Ascending aorta (tissue), 2 donors: ENCODE data around the gene MYO1D. TPM values are rescaled to one million over a fixed set of nuclear protein-coding genes. Genes with fewer than 3 reads are reported as not detected.
A peak's percentile ranks its signal among the peaks of the same experiment; 100 is the strongest.

Experiments
- DNase-seq, 2 donors: peaks; one replicate each; pipeline ENCODE4 v3.0.0-alpha.2; 2019; ENCODE audit warnings: low spot score in 2 of 2
- H3K27ac ChIP-seq, 2 donors: fragments of 200-600 bp; sonication (generic); one replicate each; pipeline ENCODE4 v1.5.1; 2016 to 2017; ENCODE audit warnings: mild to moderate bottlenecking in 1 of 2
- H3K27me3 ChIP-seq: fragments of 200-600 bp; sonication (generic); one replicate; pipeline ENCODE4 v1.5.1; 2017
- H3K36me3 ChIP-seq, 2 donors: fragments of 200-600 bp; sonication (generic); one replicate each; pipeline ENCODE4 v1.5.1; 2016
- H3K4me1 ChIP-seq, 2 donors: fragments of 200-600 bp; sonication (generic); one replicate each; pipeline ENCODE4 v1.5.1; 2016 to 2017; ENCODE audit warnings: mild to moderate bottlenecking in 1 of 2
- H3K4me3 ChIP-seq, 2 donors: fragments of 200-600 bp; sonication (generic); one replicate each; pipeline ENCODE4 v1.5.1; 2016 to 2017; ENCODE audit warnings: mild to moderate bottlenecking in 1 of 2
- H3K9me3 ChIP-seq, 2 donors: fragments of 200-600 bp; sonication (generic); one replicate each; pipeline ENCODE4 v1.5.1; 2016
- intact Hi-C: fragments of 100-400 bp; cut with DNase I; formaldehyde crosslinking; loops from one replicate; pipeline ENCODE4 v1.15.1; 2023
- total RNA-seq: library from RNA; depleted of rRNA; stranded (reverse); fragments of >200 nt; gene quantifications from one replicate; pipeline ENCODE4 v1.1.0, GENCODE V29; 2016
- TF ChIP-seq, protein P1 (sequence below), 3 experiments: fragments of 200-600 bp in 2 of 3; fragments of 450-650 bp in 1 of 3; sonication (generic) in 2 of 3; IDR thresholded peaks; one replicate each; pipeline ENCODE4 v1.5.1; 2016 to 2019; ENCODE audit warnings: antibody characterized with exemption in 3 of 3, mild to moderate bottlenecking in 1 of 3, moderate library complexity in 1 of 3

MYO1D gene
- total RNA-seq, 1 donor from 2014 or later = 105 TPM

DNA sequence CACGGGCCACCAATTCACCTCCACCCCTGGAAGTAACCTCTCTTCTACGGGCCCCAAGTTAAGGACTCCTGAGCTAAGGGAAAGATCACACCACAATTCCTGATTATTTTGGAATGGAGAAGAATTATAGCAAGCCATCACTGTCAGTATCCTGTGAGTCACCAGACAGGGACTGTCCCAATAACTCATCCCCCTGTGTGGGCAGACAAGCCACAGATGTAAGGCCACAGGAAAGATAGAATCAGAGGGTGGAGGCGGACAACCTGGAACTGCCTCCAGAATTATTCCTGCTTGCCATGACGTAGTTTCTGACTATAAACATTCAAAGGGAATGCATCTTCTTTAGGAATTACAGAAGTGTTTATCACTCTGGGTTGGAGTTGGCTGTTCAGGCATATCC, 5.8 kb upstream of the MYO1D start:
- DNase-seq = no peak
- intact Hi-C loops = no loop called here
- TF ChIP-seq, protein P1, sequence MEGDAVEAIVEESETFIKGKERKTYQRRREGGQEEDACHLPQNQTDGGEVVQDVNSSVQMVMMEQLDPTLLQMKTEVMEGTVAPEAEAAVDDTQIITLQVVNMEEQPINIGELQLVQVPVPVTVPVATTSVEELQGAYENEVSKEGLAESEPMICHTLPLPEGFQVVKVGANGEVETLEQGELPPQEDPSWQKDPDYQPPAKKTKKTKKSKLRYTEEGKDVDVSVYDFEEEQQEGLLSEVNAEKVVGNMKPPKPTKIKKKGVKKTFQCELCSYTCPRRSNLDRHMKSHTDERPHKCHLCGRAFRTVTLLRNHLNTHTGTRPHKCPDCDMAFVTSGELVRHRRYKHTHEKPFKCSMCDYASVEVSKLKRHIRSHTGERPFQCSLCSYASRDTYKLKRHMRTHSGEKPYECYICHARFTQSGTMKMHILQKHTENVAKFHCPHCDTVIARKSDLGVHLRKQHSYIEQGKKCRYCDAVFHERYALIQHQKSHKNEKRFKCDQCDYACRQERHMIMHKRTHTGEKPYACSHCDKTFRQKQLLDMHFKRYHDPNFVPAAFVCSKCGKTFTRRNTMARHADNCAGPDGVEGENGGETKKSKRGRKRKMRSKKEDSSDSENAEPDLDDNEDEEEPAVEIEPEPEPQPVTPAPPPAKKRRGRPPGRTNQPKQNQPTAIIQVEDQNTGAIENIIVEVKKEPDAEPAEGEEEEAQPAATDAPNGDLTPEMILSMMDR (IDR thresholded peaks at IDR 0.05) = no peak

DNA sequence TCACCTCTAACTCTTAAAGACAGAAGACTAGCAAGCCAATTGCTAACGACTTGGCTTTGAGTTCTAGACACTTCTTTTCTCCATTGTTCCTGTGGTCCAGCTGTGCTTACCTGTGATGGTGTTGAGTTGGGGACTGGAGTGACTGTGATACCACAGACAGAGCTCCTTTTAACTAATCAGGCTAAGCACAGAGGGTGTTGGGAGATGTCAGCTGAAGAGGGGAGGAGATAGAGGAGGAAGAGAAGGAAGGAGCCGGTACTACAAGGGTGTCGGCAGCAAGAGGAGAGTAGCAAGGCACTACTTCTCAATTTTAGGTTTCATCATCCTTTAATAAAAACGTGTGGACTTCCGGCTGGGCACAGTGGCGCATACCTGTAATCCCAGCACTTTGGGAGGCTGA, 5.1 kb upstream of the MYO1D start:
- DNase-seq = no peak
- H3K9me3 ChIP-seq = no peaks in the 10 kb centered on the region
- H3K27me3 ChIP-seq = no peaks in the 10 kb centered on the region

More for the DNA sequence above, 5.8 kb upstream of the MYO1D start:
- no peaks in the 10 kb centered on the region for H3K27me3 ChIP-seq
- H3K36me3 ChIP-seq = no peaks in the 10 kb centered on the region
- peaks cover under 1 to 5% of the 10 kb centered on the region in 2 donors for H3K4me1 ChIP-seq
- no peak overlapping the region for H3K4me3 ChIP-seq
- H3K9me3 ChIP-seq = no peaks in the 10 kb centered on the region
- H3K27ac ChIP-seq = no peak overlapping the region

DNA sequence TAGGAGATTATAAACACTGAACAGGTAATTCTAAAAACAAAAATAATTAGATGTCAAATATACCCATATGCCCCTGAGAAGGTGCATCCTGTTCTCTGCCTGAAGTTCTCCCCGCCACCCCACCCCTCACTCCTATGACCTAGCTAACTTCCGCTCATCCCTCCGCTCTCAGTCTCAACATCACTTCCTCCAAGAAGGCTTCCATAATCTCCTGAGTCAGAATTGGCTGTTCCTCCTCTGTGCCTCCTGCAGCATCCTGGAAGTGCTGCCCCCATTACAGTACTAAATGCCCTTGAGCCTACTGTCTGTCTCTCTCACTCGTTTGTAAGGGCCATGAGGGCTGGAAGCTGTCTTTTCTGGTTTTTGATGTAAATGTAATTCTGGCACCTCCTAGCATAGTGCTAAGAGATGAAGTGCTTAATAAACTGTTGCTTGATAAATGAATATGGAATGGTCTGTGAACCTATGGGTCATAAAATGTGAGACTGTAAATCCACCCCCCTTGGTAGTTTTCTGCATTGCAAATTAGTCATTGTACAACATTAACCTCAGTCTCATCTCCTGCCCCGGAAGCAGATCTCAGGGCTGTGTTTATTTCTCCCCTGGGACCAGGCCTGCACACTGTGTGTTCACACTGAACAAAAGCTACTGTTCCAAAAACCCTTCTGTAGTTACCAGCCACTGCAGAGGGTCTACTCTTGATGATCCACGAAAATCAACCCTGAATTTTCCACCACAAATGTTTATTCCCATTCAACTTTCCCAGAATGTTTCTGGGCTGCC, 3.9 kb upstream of the MYO1D start:
- intact Hi-C loops = no loop called here
- Histone ChIP-seq H3K4me3 (no peak overlapping the region), H3K27ac (no peak overlapping the region), H3K27me3 (no peaks in the 10 kb centered on the region), H3K4me1 (peaks cover 4 to 7% of the 10 kb centered on the region in 2 donors), H3K9me3 (no peaks in the 10 kb centered on the region), H3K36me3 (no peaks in the 10 kb centered on the region)
- TF ChIP-seq, protein P1 (IDR thresholded peaks at IDR 0.05) = no peak
- DNase-seq = no peak

More for the DNA sequence above, 5.1 kb upstream of the MYO1D start:
- TF ChIP-seq, protein P1 (IDR thresholded peaks at IDR 0.05) = no peak
- intact Hi-C loops = no loop called here
- Histone ChIP-seq H3K4me3 (no peak overlapping the region), H3K27ac (no peak overlapping the region), H3K4me1 (peaks cover 4 to 7% of the 10 kb centered on the region in 2 donors), H3K36me3 (no peaks in the 10 kb centered on the region)

DNA sequence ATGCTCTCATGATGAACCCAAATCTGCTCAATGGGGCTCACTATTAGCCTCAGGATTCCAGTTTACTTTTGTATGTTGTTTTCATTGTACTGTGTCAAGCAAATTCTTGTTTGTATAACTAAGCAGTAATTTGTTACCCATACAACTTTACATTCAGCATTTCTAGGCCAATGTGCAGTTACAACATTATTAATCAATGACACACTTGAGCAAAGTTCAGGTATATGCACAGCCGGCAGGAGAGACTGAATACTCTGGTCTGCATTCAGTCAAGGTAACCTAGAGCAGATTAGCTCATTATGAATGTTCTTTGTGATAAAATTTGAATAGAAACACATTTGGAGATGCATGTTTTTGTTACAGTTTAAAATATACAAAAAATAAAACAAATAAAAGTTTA, 2.2 kb upstream of the MYO1D start:
- DNase-seq = no peak
- H3K4me3 ChIP-seq = no peak overlapping the region
- H3K9me3 ChIP-seq = no peaks in the 10 kb centered on the region
- intact Hi-C loops = loop anchor here (5.0 to 10.0 kb wide), 3 partner anchors 224 to 397 kb away; no protein-coding TSS in a partner anchor
- H3K36me3 ChIP-seq = no peaks in the 10 kb centered on the region
- H3K27ac ChIP-seq = no peak overlapping the region
- no peaks in the 10 kb centered on the region for H3K27me3 ChIP-seq
- TF ChIP-seq, protein P1 (IDR thresholded peaks at IDR 0.05) = no peak
- H3K4me1 ChIP-seq = peaks cover 4 to 10% of the 10 kb centered on the region in 2 donors

DNA sequence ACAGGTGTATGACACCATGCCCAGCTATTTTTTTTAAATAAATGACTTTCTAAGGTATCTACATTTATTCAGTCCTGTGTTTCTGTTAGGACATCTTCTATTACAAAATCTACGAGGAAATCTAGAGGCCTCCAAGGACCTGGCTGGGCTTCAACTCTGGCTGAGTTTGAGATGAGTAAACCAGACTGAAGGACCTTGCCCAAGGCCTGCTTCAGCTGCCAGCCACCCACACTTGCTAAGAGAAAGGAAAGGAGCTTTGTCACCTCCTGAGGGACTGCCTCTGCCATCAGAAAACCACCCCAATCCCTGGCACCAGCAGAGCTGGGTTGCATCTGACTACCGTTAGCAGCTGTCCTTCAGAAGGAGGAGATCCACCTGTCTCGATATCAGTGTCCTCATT, 1.3 kb upstream of the MYO1D start:
- TF ChIP-seq, protein P1 (IDR thresholded peaks at IDR 0.05) = no peak
- Histone ChIP-seq H3K27me3 (no peaks in the 10 kb centered on the region), H3K4me3 (no peak overlapping the region), H3K27ac (peak overlapping the region; percentile 77 to 98), H3K9me3 (no peaks in the 10 kb centered on the region), H3K36me3 (no peaks in the 10 kb centered on the region), H3K4me1 (peaks cover 4 to 19% of the 10 kb centered on the region in 2 donors)
- DNase-seq = peak; percentile 33 to 92
- intact Hi-C loops = loop anchor here (5.0 to 10.0 kb wide), 3 partner anchors 223 to 396 kb away; no protein-coding TSS in a partner anchor
